Omental fat pad (tissue), 4 donors: ENCODE results near the gene PPP4R3A. TPM values are rescaled to one million over a fixed set of nuclear protein-coding genes. Genes with fewer than 3 reads are reported as not detected.
A peak's percentile ranks its signal among the peaks of the same experiment; 100 is the strongest.

Experiments used
- ATAC-seq: fragments of 150-250 bp; one replicate; pipeline ENCODE4 v1.9.1; 2016; ENCODE audit warnings: mild to moderate bottlenecking, moderate library complexity; ENCODE audit not compliant: low FRiP score
- DNase-seq: peaks from one replicate; pipeline ENCODE4 v3.0.0-alpha.2; 2019; ENCODE audit warnings: low spot score
- total RNA-seq, 4 donors: library from RNA; depleted of rRNA; stranded (reverse); fragments of >200 nt; gene quantifications; one replicate each; pipeline ENCODE4 v1.1.0, GENCODE V29; 2016
- TF ChIP-seq, protein P1 (sequence below), 3 donors: fragments of 450-650 bp; IDR thresholded peaks; one replicate each; pipeline ENCODE4 v1.5.1; 2016 to 2017; ENCODE audit warnings: antibody characterized with exemption in 3 of 3, mild to moderate bottlenecking in 3 of 3, moderate library complexity in 2 of 3

The PPP4R3A gene
- 10 to 100 TPM; 55.2 to 87.1 (median 79.5) TPM for total RNA-seq

DNA sequence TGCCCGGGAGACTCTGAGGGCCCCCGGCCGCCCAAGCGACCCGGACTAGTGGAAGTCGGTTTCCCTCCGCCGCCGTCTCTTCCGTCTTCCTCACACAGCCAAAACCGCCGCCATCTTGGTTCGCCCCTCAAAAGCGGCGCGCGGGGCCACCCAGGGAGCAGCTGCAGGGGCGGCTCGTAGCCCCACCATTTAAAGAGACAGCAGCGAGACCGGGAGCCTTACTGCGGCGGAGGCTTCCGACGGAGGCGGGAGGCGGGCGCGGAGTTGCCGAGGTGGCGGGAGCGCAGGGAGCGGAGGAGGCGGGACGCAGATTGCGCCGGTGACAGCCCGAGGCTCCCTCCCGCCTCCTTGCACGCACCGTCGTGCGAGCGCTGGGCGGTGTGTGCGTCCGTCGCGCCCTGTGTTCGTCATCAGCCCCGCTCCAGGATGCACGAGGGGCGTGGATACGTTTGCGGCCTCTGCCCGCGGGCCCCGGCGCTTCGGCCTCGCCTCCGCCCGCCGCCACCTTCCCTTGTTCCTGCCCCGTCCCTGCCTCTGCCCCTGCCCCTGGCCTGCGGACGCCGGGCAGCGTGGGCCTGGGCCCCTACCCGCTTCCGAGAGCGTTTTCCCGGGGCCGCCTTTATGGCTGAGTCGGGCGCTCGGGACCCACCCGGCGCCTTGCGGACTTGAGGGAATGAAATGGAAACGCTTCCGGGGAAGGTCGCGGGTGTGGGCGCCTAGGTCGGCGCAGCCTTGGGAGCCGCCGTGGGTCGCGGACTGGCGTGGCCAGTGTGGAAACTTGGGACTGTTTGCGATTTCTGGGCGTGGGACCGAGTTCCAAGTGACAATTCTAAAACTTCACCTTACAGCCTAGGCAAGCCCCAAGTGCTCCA, at the start of gene PPP4R3A:
Gene PPP4R3A, minus strand, starts transcription at position 140 of the 872 bp plus-strand sequence. CDS start 663 bp downstream, outside the sequence.
- peak; percentile 83 for DNase-seq

DNA sequence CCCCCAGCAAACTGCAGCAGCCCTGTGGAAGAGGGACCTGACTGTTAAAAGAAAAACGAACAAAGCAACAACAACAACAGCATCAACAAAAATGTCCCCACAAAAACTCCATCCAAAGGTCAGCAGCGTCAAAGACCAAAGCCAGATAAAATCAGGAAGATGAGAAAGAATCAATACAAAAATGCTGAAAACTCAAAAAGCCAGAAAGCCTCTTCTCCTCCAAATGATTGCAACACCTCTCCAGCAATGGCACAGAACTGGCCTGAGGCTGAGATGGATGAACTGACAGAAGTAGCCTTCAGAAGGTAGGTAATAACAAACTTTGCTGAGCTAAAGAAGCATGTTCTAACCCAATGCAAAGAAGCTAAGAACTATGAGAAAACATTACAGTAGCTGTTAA, 45.4 kb upstream of the PPP4R3A start:
- no peak for DNase-seq
- TF ChIP-seq, protein P1, sequence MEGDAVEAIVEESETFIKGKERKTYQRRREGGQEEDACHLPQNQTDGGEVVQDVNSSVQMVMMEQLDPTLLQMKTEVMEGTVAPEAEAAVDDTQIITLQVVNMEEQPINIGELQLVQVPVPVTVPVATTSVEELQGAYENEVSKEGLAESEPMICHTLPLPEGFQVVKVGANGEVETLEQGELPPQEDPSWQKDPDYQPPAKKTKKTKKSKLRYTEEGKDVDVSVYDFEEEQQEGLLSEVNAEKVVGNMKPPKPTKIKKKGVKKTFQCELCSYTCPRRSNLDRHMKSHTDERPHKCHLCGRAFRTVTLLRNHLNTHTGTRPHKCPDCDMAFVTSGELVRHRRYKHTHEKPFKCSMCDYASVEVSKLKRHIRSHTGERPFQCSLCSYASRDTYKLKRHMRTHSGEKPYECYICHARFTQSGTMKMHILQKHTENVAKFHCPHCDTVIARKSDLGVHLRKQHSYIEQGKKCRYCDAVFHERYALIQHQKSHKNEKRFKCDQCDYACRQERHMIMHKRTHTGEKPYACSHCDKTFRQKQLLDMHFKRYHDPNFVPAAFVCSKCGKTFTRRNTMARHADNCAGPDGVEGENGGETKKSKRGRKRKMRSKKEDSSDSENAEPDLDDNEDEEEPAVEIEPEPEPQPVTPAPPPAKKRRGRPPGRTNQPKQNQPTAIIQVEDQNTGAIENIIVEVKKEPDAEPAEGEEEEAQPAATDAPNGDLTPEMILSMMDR (IDR thresholded peaks at IDR 0.05): no peak
- ATAC-seq: no peak

More for the DNA sequence above, at the start of gene PPP4R3A:
- TF ChIP-seq, protein P1 (IDR thresholded peaks at IDR 0.05): no peak
- peak; percentile 98 for ATAC-seq

DNA sequence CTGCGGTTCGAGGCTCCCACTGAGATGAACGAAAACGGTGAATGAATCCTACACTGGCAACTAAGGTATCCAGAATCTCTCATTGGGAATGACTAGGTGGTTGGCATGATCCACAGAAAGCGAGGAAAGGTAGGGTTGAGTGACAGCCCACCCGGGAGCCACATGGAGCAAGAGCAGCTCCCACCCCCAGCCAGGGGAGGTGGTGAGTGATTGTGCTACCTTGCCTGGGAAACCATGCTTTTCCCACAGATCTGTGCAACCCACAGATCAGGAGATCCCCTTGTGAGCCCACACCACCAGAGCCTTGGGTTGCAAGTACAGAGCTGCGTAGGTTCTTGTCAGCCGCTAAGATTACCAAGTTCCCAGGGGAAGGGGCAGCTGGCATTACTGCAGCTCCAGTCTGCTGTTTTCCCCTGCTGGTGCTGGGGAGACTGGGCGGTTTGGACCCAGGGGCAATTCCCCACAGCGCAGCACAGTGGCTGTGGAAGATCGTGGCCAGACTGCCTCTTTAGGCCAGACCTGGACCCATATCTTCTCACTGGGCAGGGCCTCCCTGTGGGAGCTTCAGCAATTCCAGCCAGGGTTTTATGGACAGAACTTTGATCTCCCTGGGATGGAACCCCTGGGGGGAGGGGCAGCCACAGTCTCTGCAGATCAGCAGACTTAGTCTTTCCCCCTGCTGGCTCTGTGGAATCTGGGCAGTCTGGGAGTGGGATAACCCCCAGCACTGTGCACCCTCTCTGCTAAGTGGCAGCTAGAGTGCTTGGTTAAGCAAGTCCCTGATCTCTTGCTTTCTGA, 44.6 kb upstream of the PPP4R3A start:
- no peak for DNase-seq
- TF ChIP-seq, protein P1 (IDR thresholded peaks at IDR 0.05): no peak
- ATAC-seq: no peak

DNA sequence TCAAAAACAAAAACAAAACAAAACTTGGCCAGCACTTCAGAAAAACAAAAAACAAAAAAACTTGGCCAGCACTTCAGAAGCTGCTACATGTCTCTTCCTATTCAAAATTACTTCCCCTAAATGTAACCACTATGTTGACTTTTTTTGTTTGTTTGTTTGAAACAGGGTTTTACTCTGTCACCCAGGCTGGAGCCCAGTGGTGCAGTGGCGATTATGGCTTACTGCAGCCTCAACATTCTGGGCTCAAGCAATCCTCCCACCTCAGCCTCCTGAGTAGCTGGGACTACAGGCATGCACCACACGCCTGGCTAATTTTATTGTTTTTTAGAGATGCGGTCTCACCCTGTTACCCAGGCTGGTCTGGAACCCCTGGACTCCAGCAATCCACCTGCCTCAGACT, 38.0 kb upstream of the PPP4R3A start:
- ATAC-seq (no peak), DNase-seq (no peak)
- TF ChIP-seq, protein P1 (IDR thresholded peaks at IDR 0.05): no peak

DNA sequence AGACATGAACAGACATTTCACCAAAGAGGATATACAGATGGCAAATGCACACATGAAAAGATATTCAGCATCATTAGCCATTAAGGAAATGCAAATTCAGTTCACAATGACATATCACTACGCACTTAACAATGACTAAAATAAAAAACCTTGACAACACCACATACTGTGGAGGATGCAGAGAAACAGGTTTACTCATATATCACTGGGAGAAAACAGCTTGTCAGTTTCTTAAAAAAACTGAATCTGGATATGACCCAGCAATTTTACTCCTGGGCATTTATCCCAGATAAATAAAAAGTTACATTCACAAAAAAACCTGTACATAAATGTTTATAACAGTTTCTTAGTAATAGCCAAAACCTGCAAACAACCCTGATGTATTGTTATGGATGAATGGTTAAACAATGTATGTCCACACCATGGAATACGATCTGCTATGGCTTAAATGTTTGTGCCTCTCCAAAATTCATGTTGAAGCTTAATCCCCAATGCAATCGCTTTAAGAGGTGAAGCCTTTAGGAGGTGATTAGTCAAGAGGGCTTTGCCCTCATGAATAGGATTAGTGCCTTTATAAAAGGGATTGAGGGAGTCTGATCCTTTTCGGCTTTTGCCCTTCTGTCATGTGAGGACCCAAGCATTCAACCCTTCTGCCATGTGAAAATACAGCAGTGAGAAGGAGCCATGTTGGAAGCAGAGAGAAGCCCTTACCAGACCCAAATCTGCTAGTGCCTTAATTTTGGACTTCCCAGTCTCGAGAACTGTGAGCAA, 36.0 kb upstream of the PPP4R3A start:
- ATAC-seq (no peak), DNase-seq (no peak)
- TF ChIP-seq, protein P1 (IDR thresholded peaks at IDR 0.05): no peak

DNA sequence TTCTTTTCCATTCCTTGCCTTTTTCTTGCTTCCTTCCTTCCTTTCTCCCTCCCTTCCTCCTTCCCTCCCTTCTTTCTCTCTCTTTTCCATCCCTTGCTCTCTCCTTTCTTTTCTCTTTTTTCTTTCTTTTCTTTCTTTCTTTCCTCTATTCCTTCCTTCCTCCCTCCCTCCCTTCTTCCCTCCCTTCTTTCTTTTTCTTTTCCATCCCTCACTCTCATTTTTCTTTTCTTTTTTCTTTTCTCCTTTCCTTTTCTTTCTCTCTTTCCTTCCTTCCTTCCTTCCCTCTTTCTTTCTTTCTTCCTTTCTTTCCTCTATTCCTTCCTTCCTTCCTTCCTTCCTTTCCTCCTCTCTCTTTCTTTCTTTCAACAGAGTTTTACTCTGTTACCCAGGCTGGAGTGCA, 35.1 kb upstream of the PPP4R3A start:
- DNase-seq (no peak), ATAC-seq (no peak)
- TF ChIP-seq, protein P1 (IDR thresholded peaks at IDR 0.05): no peak
